Spleen (tissue), 7 donors: ENCODE results near the gene PCSK6.

Experiments used
- CTCF ChIP-seq, 11 experiments: fragments of 200-600 bp in 7 of 11; fragments of 450-650 bp in 4 of 11; sonication (generic) in 4 of 11; IDR thresholded peaks in 8 of 11; conservative IDR thresholded peaks in 3 of 11; 1 replicate in 7 of 11; 2 replicates in 4 of 11; pipeline versions ENCODE4 v1.4.0 to v1.8.0; 2016 to 2021; ENCODE audit warnings: antibody characterized with exemption in 11 of 11, inconsistent platforms in 4 of 11, mild to moderate bottlenecking in 1 of 11
- POLR2AphosphoS5 ChIP-seq, 3 donors: sonication (generic); formaldehyde crosslinking; IDR thresholded peaks; one replicate each; pipeline ENCODE4 v1.5.1; 2017; ENCODE audit warnings: antibody characterized with exemption in 3 of 3
- donor health status: DM: no; HTN: no; CAD: no; lungs with moderate emphysema.
- donor health status: DM: no; HTN: no; CAD: no.
- donor health status: DM: no; HTN: no; CAD: no.

DNA sequence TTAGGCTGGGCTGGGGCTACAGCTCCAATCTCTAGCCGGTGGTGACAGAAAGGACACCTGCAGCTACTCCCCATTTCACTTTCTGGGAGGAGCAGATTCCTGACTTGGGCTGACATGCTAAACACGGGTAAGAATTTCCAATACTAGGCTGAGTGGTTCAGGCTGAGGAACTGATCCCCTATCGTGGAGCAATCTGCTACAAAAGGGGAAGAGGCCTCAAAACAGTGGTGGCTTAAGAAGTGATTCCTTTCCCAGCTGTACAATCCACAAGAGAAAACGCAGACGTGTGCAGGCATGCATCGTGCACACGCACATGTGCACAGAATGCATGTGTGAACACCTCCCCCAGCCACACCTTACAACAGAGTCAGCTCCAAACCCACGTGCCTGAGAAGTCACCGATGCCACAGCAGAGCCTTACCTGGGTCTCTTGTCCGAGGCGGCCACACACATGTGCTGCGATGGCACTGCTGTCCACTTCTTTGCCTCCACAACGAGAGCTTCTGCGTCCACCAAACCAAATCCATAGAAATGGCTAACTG is 107.8 kb downstream of the PCSK6 start:
- TF ChIP-seq CTCF (IDR thresholded peaks at IDR 0.05 in 8 of 11, conservative IDR thresholded peaks at IDR 0.05 in 3 of 11) (no peak), POLR2AphosphoS5 (IDR thresholded peaks at IDR 0.05) (no peak)
